HG03135 (cell line): Measurements from ENCODE around the gene FLT1.

Source experiments
- ATAC-seq: cut with Tn5 transposase; IDR thresholded peaks from one replicate; pipeline ENCODE4 v1.9.1; 2021; ENCODE audit warnings: mild to moderate bottlenecking, moderate library complexity; ENCODE audit not compliant: unreplicated experiment

Gene FLT1

DNA sequence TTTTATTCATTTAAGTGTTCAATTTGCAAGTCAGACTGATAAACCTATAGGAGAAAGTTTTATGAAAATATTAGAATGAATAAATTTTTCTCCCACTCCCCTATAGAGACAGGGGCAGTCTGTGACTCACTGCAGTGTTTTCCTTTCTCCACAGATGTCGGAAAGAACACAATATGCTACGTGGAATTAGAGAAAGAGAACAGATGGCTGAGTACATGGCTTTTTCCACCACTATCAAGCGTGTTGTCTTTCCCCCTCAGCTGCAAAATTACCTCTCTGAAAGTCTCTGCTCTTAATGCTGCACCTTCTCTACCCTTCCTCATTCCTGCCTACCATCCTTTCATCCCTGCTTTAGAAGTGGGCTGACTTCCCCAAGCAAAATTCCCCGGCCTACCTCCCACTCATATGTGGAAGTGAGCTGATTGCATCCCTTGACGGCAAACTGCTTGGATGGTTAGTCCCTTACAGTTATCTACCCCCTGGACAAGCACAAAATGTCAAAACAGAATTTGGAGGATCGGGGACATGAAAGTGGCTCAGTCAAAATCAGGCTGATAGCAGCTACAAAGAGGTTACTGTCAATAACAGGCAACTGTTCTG, 30.0 kb downstream of the FLT1 start:
- ATAC-seq: no peak

- ATAC-seq: no peak
Measured at GRCh38 chr13:28463481-28463880, 31.4 kb downstream of the FLT1 start.

DNA sequence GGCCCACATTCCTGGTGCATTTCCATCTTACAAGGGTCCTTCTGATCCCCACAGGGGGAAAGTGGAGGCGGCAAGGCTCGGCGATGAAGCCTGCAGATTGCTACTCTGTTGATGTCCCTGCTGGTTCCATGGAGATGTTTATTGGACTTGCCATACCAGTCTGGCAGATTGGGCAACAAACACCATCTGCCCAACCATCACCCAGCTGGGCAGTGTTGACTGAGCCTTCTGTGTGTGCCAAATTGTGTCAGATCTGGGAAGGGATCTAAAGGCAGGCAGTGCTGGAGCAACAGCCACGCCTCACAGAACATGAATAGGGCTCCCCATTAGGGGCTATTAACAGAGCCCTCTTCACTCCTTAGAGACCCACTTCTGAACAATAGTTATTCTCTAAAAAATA, 35.0 kb downstream of the FLT1 start:
- no peak for ATAC-seq

- ATAC-seq: no peak
Measured at GRCh38 chr13:28458608-28459007, 36.3 kb downstream of the FLT1 start.

DNA sequence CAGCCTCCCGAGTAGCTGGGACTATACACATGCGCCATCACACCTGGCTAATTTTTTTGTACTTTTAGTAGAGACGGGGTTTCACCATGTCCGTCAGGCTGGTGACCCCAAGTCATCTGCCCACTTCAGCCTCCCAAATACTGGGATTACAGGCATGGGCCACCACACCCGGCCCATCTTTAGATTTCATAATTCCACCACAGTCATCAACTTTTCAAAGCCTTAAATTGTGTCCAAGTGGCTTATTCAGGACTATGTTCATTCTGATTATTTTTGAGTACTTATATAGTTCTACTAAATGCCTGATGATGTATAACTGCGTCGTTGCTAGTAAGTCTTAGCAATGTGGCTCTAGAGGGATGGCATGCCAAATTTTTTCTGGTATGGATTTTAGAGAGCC, 36.9 kb downstream of the FLT1 start:
- ATAC-seq: no peak

DNA sequence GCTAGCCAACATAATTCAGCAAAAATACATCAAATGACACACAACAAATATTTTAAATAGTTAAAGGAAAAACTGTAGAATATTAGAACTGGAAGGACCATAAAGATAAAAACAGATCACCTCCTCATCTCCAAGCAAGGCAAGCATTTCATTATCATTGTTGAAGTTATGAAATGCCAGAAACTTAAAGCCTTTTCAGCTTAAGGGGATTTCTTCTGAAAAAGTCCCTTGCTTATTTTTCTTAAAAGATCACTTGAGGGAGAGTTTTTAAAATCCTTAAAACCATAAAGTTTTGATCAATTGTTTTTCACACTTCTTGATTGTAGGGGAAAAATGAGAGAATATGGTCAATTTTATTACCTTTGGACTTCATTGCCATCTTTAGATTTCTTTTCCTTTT, 37.4 kb downstream of the FLT1 start:
- ATAC-seq: no peak

DNA sequence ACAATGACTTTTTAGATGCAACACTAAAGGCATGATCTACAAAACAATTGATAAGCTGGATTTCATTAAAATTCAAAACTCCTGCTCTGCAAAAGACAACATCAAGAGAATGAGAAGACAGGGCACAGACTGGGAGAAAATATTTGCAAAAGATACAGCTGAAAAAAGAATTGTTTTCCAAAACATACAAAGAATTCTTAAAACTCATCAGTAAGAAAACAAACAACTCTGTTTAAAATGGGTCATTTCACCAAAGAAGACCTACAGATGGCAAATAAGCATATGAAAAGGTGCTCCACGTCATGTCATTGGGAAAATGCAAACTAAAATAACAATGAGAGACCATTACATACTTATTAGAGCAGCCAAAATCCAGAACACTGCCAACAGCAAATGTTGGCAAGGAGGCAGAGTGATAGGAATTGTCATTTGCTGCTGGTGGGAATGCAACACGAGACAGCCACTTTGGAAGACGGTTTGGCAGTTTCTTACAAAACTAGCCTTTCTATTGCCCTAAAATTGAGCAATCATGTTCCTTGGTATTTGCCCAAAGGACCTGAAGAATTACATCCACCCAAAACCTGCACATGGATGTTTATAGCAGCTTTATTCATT, 39.2 kb downstream of the FLT1 start:
- no peak for ATAC-seq

- no peak for ATAC-seq
Measured at GRCh38 chr13:28452755-28453154, 42.2 kb downstream of the FLT1 start.

GRCh38 chr13:28451482-28452217, 43.3 kb downstream of the FLT1 start:
- ATAC-seq: no peak

DNA sequence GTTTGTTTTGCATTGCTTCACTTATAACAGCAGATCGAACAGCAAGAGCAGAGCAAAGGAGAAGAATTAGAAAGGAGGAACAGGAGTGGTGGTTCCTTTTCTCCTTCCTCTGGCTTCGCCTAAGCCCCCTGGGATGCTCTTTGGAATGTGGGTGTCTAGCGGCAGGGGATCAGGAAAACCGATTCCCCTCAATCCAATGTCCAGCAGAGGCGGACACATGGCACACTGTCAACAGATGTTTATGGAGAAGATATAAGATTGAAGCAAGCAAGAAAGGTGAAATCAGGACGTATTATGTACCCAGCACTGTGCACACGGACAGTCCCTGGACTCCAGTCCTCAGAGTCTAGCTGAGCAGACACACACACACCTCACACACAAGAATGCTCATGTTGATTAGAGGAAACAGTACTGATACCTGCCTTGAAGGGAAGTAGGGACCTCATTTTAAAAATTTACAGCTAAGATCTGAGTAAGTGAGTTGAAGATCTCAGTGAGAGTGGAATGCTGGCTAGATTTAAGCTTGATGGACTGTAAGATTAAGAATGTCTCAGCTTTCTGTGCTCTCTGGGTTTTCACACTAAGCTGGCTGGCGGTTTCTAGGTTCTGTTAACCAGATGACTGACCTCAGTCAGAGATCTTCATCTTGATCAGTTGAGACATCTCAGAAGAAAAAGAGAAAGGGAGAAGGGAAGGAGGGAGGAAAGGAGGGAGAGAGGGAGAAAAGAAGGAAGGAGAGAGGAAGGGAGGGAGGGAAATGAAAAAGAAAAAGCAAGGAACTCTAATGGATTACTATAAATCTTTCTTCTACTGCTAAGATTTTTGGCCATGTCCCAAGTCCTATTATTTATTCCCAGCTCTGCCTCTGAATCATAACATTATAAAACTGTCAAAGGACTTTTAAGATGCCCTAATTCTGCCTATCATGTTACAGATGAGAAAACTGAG, 44.8 kb downstream of the FLT1 start:
- no peak for ATAC-seq

GRCh38 chr13:28448651-28449358, 46.1 kb downstream of the FLT1 start:
- ATAC-seq: no peak

GRCh38 chr13:28447989-28448388, 46.9 kb downstream of the FLT1 start:
- no peak for ATAC-seq

GRCh38 chr13:28447206-28447605, 47.7 kb downstream of the FLT1 start:
- no peak for ATAC-seq

- no peak for ATAC-seq
Measured at GRCh38 chr13:28442839-28443238, 52.1 kb downstream of the FLT1 start.

DNA sequence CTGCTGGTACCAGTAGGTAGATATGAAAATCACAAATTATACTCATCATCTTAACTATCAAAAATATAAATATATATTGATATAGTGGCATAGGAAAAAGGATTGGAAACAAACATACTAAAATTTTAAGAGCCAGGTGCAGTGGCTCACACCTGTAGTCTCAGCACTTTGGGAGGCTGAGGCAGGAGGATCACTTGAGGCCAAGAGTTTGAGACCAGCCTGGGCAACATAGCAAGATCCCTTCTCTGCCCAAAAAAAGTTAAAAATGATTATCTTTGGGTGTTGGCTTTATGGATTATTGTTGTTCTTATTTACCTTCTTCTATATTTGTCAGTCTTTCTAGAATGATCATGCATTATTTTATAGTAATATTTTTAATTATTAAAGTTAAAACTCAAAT, 53.4 kb downstream of the FLT1 start:
- ATAC-seq: no peak

DNA sequence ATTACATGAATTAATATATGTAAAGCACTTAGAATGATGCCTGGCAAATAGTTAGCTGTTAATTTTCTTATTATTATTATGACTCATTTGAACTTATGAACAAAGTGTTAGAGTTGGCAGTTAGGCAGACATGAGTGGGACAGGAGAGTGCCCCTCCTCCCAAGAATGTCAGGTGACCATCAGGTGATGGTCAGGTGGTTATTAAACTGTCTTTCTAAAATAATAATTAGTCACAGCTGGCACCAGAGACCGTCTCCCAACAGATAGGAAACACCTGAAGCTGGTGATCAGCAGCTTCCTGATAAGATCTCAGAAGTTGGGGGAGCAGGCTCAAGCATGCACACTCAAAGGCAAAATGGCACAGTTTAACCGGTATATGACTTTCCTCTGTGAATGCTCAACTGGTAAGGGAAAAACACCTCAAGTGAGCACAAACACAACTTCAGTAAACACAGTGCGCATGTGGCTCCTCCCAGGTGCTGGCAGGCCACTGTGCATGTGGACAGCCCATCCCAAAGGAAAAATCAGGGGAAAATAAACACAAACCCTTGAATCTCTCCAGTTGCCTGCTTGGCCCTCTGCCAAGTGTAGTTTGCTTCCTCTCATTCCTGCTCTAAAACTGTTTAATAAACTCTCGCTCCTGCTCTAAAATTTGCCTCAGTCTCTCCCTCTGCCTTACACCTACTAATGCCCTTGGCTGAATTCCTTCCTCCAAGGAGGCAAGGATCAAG, 54.0 kb downstream of the FLT1 start:
- no peak for ATAC-seq

DNA sequence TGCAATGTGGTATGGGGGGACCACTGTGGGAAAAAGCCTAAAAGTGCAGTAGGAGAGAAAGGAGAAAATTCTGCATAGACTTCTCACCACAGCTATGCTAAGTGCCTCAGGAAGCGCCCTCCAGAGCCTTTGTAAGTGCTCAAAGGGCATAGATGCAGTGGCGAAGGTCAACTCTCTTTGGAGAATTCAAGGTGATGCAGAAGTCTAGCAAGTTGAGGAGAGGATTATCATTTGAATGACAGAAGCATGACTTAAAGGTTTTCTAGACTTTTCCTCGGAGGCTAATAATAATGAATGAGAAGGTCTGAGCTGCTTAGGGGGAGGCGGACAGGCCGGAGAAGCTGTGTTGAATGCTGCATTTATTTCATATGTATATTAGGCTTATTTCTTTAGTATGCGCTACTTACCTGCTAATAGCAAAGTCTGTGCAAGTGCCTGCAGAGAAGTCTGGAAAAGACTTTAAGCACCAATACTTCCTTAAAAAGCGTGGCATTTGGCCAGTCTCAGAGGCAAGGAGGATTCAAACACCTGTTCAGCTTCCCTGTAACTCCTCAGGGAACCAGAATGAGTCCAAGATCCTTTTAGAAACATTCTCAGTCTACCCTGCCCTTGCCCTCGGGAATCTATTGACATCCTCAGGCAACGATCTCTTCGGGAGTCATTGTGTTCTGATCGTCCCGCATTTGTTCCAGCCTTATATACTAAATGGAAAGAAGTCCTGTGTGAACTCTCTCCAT, 56.2 kb downstream of the FLT1 start:
- ATAC-seq: no peak

DNA sequence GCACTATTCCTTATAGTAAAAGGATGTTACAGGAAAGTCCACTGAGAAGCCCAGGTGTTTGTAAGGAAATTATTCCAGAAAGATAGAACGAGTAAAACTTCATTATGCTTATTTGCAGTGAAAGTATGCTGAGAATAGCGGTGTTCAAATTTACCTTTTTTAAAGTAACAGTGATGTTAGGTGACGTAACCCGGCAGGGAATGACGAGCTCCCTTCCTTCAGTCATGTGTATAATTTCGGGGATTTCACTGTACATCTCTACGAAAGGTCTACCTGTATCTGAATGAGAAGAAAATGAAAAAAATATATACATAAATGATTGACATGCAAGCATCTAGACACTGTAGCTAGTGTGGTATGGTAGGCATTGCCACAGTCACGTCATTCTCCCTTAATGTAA, 56.9 kb downstream of the FLT1 start:
- ATAC-seq: no peak

- ATAC-seq: no peak
Measured at GRCh38 chr13:28435917-28436316, 59.0 kb downstream of the FLT1 start.
